HepG2 (cell line): ENCODE measurements around the gene CLIC4.

Experiments used
- CHD2 ChIP-seq: IDR thresholded peaks from 2 replicates; pipeline ENCODE4 v1.6.1; 2011; ENCODE audit warnings: low read depth, low read length, improper control_type of control experiment
- CREB1 ChIP-seq, 2 experiments: fragments of 450-650 bp in 1 of 2; IDR thresholded peaks; 2 replicates each; pipeline ENCODE4 v1.6.1; 2016 to 2017; ENCODE audit warnings: control low read depth in 1 of 2, mild to moderate bottlenecking in 1 of 2, missing compliant biosample characterization in 1 of 2, missing genetic modification characterization in 1 of 2
- NFATC3 ChIP-seq: sonication (generic); formaldehyde crosslinking; IDR thresholded peaks from 2 replicates; pipeline ENCODE4 v1.5.1; 2020; ENCODE audit warnings: mild to moderate bottlenecking, missing genetic modification reagents
- REPIN1 ChIP-seq: sonication (generic); formaldehyde crosslinking; IDR thresholded peaks from 2 replicates; pipeline ENCODE4 v1.8.0; 2022; ENCODE audit warnings: missing genetic modification reagents, low read depth, mild to moderate bottlenecking, borderline replicate concordance
- ZNF383 ChIP-seq: sonication (generic); formaldehyde crosslinking; IDR thresholded peaks from 2 replicates; pipeline ENCODE4 v1.4.0; 2020; ENCODE audit warnings: missing genetic modification reagents, mild to moderate bottlenecking, borderline replicate concordance
- TF ChIP-seq, protein P1 (sequence below): conservative IDR thresholded peaks from 2 replicates; pipeline ENCODE4 v1.6.1; 2018; ENCODE audit warnings: missing genetic modification reagents
- TF ChIP-seq, protein P2 (sequence below): sonication (generic); formaldehyde crosslinking; IDR thresholded peaks from 2 replicates; pipeline ENCODE4 v1.5.0; 2020; ENCODE audit warnings: mild to moderate bottlenecking, missing genetic modification reagents, moderate library complexity
- TF ChIP-seq, protein P3 (sequence below): IDR thresholded peaks from 2 replicates; pipeline ENCODE4 v1.6.1; 2016; ENCODE audit warnings: mild to moderate bottlenecking, missing biosample characterization, missing genetic modification reagents
- TF ChIP-seq, protein P4 (sequence below), 2 experiments: fragments of 450-650 bp in 1 of 2; sonication (generic) in 1 of 2; formaldehyde crosslinking; IDR thresholded peaks; 2 replicates each; pipeline versions ENCODE4 v1.5.0 to v1.8.0; 2020 to 2022; ENCODE audit warnings: mild to moderate bottlenecking in 1 of 2, missing genetic modification reagents in 1 of 2
- TF ChIP-seq, protein P5 (sequence below), 2 experiments: IDR thresholded peaks; 2 replicates each; pipeline ENCODE4 v1.6.1; 2011 to 2012; ENCODE audit warnings: low read length in 2 of 2, borderline replicate concordance in 1 of 2, low read depth in 1 of 2, mild to moderate bottlenecking in 1 of 2, moderate library complexity in 1 of 2

DNA sequence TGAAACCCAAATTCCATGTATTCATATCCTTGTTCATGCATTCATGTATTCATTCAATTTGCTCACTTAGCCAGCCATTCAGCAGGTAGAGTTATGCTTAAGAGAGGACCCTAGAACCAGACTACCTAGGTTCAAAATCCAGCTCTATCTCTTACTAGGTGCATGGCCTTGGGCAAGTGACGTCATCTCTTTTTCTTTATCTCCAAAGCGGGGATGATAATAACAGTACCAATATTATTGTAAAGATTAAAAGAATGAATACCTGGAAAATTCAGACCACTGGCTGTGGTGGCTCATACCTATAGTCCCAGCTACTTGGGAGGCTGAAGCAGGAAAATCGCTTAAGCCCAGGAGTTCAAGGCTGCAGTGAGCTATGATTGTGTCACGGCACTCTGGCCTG is 33.9 kb upstream of the CLIC4 start:
- TF ChIP-seq REPIN1 (CRISPR knock-in tag) (no peak), CREB1 (IDR thresholded peaks at IDR 0.05) (peak; percentile 95), CREB1 (CRISPR knock-in tag; IDR thresholded peaks at IDR 0.05) (peak; percentile 48; the same call in 1 of the 2 replicates), ZNF383 (CRISPR knock-in tag) (no peak), CHD2 (no peak), NFATC3 (CRISPR knock-in tag) (no peak)
- TF ChIP-seq, protein P1, sequence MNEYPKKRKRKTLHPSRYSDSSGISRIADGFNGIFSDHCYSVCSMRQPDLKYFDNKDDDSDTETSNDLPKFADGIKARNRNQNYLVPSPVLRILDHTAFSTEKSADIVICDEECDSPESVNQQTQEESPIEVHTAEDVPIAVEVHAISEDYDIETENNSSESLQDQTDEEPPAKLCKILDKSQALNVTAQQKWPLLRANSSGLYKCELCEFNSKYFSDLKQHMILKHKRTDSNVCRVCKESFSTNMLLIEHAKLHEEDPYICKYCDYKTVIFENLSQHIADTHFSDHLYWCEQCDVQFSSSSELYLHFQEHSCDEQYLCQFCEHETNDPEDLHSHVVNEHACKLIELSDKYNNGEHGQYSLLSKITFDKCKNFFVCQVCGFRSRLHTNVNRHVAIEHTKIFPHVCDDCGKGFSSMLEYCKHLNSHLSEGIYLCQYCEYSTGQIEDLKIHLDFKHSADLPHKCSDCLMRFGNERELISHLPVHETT (CRISPR knock-in tag) = no peak
- TF ChIP-seq, protein P2, sequence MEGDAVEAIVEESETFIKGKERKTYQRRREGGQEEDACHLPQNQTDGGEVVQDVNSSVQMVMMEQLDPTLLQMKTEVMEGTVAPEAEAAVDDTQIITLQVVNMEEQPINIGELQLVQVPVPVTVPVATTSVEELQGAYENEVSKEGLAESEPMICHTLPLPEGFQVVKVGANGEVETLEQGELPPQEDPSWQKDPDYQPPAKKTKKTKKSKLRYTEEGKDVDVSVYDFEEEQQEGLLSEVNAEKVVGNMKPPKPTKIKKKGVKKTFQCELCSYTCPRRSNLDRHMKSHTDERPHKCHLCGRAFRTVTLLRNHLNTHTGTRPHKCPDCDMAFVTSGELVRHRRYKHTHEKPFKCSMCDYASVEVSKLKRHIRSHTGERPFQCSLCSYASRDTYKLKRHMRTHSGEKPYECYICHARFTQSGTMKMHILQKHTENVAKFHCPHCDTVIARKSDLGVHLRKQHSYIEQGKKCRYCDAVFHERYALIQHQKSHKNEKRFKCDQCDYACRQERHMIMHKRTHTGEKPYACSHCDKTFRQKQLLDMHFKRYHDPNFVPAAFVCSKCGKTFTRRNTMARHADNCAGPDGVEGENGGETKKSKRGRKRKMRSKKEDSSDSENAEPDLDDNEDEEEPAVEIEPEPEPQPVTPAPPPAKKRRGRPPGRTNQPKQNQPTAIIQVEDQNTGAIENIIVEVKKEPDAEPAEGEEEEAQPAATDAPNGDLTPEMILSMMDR (CRISPR knock-in tag) = no peak
- TF ChIP-seq, protein P3, sequence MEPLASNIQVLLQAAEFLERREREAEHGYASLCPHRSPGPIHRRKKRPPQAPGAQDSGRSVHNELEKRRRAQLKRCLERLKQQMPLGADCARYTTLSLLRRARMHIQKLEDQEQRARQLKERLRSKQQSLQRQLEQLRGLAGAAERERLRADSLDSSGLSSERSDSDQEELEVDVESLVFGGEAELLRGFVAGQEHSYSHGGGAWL = no peak
- TF ChIP-seq, protein P4, sequence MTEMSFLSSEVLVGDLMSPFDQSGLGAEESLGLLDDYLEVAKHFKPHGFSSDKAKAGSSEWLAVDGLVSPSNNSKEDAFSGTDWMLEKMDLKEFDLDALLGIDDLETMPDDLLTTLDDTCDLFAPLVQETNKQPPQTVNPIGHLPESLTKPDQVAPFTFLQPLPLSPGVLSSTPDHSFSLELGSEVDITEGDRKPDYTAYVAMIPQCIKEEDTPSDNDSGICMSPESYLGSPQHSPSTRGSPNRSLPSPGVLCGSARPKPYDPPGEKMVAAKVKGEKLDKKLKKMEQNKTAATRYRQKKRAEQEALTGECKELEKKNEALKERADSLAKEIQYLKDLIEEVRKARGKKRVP (CRISPR knock-in tag; IDR thresholded peaks at IDR 0.05) = no peak
- TF ChIP-seq, protein P5, sequence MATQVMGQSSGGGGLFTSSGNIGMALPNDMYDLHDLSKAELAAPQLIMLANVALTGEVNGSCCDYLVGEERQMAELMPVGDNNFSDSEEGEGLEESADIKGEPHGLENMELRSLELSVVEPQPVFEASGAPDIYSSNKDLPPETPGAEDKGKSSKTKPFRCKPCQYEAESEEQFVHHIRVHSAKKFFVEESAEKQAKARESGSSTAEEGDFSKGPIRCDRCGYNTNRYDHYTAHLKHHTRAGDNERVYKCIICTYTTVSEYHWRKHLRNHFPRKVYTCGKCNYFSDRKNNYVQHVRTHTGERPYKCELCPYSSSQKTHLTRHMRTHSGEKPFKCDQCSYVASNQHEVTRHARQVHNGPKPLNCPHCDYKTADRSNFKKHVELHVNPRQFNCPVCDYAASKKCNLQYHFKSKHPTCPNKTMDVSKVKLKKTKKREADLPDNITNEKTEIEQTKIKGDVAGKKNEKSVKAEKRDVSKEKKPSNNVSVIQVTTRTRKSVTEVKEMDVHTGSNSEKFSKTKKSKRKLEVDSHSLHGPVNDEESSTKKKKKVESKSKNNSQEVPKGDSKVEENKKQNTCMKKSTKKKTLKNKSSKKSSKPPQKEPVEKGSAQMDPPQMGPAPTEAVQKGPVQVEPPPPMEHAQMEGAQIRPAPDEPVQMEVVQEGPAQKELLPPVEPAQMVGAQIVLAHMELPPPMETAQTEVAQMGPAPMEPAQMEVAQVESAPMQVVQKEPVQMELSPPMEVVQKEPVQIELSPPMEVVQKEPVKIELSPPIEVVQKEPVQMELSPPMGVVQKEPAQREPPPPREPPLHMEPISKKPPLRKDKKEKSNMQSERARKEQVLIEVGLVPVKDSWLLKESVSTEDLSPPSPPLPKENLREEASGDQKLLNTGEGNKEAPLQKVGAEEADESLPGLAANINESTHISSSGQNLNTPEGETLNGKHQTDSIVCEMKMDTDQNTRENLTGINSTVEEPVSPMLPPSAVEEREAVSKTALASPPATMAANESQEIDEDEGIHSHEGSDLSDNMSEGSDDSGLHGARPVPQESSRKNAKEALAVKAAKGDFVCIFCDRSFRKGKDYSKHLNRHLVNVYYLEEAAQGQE (IDR thresholded peaks at IDR 0.05; ENCODE audit: borderline replicate concordance in 1 of 2, low read depth in 1 of 2, low read length in 2 of 2) = no peak
